Measurements from ENCODE around the gene SLC25A38.

GRCh38 chr3:39343760-39344159 is 39.4 kb upstream of the SLC25A38 start:
- TF ChIP-seq CTCF (IDR thresholded peaks at IDR 0.05; ENCODE audit: low read depth, low read length) (no peak), EZH2phosphoT487 (IDR thresholded peaks at IDR 0.05; ENCODE audit: low read depth) (no peak)

Data from OCI-LY3 (cell line).